Measurements from ENCODE around the gene TPST2.

DNA sequence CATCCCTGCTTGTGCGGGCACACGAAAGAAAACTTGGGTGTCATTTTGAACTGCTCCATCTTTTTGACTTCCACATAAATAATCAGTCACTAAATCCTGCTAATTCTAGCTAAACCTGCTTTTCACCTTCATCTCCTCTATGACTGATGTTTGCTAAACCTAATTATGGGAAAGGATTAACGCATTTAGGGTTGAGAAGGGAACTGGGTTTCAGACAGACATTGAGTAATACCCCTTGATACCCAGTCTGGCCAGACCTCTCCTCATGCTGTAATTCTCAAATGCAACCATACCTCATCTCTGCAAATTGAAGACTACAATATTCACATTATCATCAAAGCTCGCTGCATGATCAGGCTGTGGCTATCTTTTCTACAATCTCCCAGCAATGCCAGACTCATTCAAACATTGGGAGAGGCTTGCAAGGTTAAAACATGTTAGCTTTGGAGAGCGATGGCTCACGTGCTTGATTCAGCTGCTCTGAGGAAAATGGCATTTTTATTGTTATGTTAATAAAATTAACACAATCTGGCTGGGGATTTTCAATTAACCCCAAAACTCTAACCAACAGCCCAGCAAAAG lies 108.7 kb downstream of the TPST2 start:
- TF ChIP-seq POLR2A (IDR thresholded peaks at IDR 0.05; ENCODE audit: low read length) (no peak), JUNB (IDR thresholded peaks at IDR 0.05) (no peak), RAD21 (conservative IDR thresholded peaks at IDR 0.05 in 1 of 2, IDR thresholded peaks at IDR 0.05 in 1 of 2) (no peak), CHD2 (IDR thresholded peaks at IDR 0.05; ENCODE audit: low read length, partially characterized antibody) (no peak), SMC3 (IDR thresholded peaks at IDR 0.05) (no peak), MYC (IDR thresholded peaks at IDR 0.05; ENCODE audit: borderline replicate concordance, low read length) (no peak)
- TF ChIP-seq, protein P1, sequence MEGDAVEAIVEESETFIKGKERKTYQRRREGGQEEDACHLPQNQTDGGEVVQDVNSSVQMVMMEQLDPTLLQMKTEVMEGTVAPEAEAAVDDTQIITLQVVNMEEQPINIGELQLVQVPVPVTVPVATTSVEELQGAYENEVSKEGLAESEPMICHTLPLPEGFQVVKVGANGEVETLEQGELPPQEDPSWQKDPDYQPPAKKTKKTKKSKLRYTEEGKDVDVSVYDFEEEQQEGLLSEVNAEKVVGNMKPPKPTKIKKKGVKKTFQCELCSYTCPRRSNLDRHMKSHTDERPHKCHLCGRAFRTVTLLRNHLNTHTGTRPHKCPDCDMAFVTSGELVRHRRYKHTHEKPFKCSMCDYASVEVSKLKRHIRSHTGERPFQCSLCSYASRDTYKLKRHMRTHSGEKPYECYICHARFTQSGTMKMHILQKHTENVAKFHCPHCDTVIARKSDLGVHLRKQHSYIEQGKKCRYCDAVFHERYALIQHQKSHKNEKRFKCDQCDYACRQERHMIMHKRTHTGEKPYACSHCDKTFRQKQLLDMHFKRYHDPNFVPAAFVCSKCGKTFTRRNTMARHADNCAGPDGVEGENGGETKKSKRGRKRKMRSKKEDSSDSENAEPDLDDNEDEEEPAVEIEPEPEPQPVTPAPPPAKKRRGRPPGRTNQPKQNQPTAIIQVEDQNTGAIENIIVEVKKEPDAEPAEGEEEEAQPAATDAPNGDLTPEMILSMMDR (IDR thresholded peaks at IDR 0.05) = no peak
- TF ChIP-seq, protein P2, sequence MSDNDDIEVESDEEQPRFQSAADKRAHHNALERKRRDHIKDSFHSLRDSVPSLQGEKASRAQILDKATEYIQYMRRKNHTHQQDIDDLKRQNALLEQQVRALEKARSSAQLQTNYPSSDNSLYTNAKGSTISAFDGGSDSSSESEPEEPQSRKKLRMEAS (IDR thresholded peaks at IDR 0.05) = no peak
- TF ChIP-seq, protein P3, sequence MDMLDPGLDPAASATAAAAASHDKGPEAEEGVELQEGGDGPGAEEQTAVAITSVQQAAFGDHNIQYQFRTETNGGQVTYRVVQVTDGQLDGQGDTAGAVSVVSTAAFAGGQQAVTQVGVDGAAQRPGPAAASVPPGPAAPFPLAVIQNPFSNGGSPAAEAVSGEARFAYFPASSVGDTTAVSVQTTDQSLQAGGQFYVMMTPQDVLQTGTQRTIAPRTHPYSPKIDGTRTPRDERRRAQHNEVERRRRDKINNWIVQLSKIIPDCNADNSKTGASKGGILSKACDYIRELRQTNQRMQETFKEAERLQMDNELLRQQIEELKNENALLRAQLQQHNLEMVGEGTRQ (IDR thresholded peaks at IDR 0.05) = no peak
- TF ChIP-seq, protein P4, sequence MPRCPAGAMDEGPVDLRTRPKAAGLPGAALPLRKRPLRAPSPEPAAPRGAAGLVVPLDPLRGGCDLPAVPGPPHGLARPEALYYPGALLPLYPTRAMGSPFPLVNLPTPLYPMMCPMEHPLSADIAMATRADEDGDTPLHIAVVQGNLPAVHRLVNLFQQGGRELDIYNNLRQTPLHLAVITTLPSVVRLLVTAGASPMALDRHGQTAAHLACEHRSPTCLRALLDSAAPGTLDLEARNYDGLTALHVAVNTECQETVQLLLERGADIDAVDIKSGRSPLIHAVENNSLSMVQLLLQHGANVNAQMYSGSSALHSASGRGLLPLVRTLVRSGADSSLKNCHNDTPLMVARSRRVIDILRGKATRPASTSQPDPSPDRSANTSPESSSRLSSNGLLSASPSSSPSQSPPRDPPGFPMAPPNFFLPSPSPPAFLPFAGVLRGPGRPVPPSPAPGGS (IDR thresholded peaks at IDR 0.05) = no peak
